ENCODE measurements around the gene MAP7D3.
A peak's percentile ranks its signal among the peaks of the same experiment; 100 is the strongest.

DNA sequence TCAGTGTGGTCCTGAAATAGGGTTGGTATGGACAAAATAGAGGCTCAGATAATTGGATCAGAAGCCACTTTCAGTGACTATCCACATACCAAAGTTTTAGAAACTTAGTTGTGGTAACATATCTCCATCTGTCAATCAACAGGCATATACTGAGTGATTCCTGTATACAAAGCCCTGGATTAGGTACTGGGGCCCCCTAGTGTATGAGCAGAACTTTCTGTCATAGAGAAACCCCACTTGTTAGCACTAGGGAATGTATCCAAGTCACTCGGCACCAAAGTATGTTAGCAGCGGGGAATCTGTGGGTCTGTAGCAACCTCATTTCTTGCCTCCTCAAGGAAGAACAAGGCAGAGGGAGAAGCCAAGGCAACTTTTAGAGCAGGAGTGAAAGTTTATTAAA is 50.7 kb downstream of the MAP7D3 start:
- TF ChIP-seq, protein P1, sequence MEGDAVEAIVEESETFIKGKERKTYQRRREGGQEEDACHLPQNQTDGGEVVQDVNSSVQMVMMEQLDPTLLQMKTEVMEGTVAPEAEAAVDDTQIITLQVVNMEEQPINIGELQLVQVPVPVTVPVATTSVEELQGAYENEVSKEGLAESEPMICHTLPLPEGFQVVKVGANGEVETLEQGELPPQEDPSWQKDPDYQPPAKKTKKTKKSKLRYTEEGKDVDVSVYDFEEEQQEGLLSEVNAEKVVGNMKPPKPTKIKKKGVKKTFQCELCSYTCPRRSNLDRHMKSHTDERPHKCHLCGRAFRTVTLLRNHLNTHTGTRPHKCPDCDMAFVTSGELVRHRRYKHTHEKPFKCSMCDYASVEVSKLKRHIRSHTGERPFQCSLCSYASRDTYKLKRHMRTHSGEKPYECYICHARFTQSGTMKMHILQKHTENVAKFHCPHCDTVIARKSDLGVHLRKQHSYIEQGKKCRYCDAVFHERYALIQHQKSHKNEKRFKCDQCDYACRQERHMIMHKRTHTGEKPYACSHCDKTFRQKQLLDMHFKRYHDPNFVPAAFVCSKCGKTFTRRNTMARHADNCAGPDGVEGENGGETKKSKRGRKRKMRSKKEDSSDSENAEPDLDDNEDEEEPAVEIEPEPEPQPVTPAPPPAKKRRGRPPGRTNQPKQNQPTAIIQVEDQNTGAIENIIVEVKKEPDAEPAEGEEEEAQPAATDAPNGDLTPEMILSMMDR (IDR thresholded peaks at IDR 0.05; ENCODE audit: low read length) = peak; percentile 48
- TF ChIP-seq EZH2 (optimal IDR thresholded peaks at IDR 0.05; ENCODE audit: low read depth, low read length) (no peak), EZH2phosphoT487 (IDR thresholded peaks at IDR 0.05; ENCODE audit: low read length) (no peak)
